HL-60 (cell line): ENCODE data around the gene CTRB1.
"Not testable (repeated sequence)": the region's sequence is repeated elsewhere in the genome, so short reads cannot be mapped to it uniquely, and the experiment has no call there.

Source experiments
- DNase-seq, 2 experiments: peaks; one replicate each; pipeline ENCODE4 v3.0.0-alpha.2; 2010 to 2020; ENCODE audit warnings: low read depth in 1 of 2, low spot score in 1 of 2
- H3K27ac ChIP-seq: fragments of 250-450 bp; sonication (Bioruptor Pico); replicated peaks from 2 replicates; pipeline ENCODE4 v1.5.1; 2020; ENCODE audit warnings: mild to moderate bottlenecking, moderate library complexity
- H3K27me3 ChIP-seq: fragments of 250-450 bp; sonication (Bioruptor Pico); 2 replicates; pipeline ENCODE4 v1.5.1; 2021; ENCODE audit warnings: mild to moderate bottlenecking, moderate library complexity; ENCODE audit not compliant: insufficient read depth, poor library complexity, severe bottlenecking
- H3K4me3 ChIP-seq: replicated peaks from 2 replicates; pipeline ENCODE4 v1.5.1; 2011; ENCODE audit warnings: mild to moderate bottlenecking, control low read depth, low read length; ENCODE audit not compliant: insufficient read depth
- CTCF ChIP-seq: IDR thresholded peaks from one replicate; pipeline ENCODE4 v1.5.1; 2011; ENCODE audit warnings: low read length, control low read depth, inconsistent platforms; ENCODE audit not compliant: insufficient read depth
- GABPA ChIP-seq: IDR thresholded peaks from 2 replicates; pipeline ENCODE4 v1.6.1; 2012; ENCODE audit warnings: low read depth
- POLR2AphosphoS5 ChIP-seq: IDR thresholded peaks from 2 replicates; pipeline ENCODE4 v1.6.1; 2012; ENCODE audit warnings: low read depth
- SPI1 ChIP-seq: IDR thresholded peaks from 2 replicates; pipeline ENCODE4 v1.6.1; 2012; ENCODE audit warnings: low read depth, mild to moderate bottlenecking, borderline replicate concordance
- TF ChIP-seq, protein P1 (sequence below): IDR thresholded peaks from 2 replicates; pipeline ENCODE4 v1.6.1; 2012; ENCODE audit warnings: low read depth; ENCODE audit not compliant: insufficient replicate concordance

CTRB1 gene

DNA sequence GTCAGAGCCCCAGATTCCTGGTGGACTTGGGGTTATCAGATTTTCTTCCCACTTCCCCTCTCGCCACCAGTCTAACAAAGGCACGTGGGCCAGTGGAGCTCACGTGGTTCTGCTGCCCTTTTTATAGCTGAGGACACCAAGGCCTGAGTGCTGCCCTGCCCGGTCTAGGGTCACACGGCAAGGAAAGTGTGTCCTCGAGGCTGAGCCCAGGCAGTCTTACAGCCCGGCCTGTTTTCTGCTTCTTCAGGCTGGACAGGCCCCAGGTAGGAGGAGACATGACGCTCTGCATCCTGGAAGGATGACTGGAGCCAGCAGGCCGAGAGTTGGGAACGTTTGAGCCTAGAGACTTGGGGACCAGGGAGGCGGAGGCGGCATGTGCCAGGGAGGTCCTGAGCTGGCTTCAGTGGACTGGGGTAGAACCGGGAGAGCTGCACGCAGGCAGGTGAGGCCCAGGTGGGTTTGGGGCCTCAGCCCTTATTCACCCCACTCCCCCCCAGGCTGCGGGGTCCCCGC, 3.5 kb downstream of the CTRB1 start:
- no peak for TF ChIP-seq SPI1
- TF ChIP-seq GABPA, result no peak
- no peak for TF ChIP-seq POLR2AphosphoS5
- TF ChIP-seq, protein P1, sequence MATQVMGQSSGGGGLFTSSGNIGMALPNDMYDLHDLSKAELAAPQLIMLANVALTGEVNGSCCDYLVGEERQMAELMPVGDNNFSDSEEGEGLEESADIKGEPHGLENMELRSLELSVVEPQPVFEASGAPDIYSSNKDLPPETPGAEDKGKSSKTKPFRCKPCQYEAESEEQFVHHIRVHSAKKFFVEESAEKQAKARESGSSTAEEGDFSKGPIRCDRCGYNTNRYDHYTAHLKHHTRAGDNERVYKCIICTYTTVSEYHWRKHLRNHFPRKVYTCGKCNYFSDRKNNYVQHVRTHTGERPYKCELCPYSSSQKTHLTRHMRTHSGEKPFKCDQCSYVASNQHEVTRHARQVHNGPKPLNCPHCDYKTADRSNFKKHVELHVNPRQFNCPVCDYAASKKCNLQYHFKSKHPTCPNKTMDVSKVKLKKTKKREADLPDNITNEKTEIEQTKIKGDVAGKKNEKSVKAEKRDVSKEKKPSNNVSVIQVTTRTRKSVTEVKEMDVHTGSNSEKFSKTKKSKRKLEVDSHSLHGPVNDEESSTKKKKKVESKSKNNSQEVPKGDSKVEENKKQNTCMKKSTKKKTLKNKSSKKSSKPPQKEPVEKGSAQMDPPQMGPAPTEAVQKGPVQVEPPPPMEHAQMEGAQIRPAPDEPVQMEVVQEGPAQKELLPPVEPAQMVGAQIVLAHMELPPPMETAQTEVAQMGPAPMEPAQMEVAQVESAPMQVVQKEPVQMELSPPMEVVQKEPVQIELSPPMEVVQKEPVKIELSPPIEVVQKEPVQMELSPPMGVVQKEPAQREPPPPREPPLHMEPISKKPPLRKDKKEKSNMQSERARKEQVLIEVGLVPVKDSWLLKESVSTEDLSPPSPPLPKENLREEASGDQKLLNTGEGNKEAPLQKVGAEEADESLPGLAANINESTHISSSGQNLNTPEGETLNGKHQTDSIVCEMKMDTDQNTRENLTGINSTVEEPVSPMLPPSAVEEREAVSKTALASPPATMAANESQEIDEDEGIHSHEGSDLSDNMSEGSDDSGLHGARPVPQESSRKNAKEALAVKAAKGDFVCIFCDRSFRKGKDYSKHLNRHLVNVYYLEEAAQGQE, result no peak
- no peak for TF ChIP-seq CTCF
- Histone ChIP-seq H3K27ac (no peak overlapping the region), H3K4me3 (no peak overlapping the region), H3K27me3 (peaks cover 2% of the 10 kb centered on the region)
- DNase-seq, result no peak

DNA sequence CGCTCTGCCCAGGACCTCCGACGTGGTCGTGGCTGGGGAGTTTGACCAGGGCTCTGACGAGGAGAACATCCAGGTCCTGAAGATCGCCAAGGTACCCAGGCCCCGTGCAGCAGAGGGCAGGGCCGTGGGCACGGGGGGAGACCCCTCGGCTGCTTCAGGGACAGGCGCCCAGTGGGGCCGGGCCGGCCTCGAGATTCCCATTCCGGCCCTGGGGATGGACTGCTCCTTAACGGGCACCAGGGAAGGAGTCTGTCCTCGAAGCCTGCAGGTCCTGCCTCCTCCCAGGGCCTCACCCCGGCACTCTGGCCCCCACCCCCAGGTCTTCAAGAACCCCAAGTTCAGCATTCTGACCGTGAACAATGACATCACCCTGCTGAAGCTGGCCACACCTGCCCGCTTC, 4.3 kb downstream of the CTRB1 start:
- not testable (repeated sequence) for H3K27ac ChIP-seq, H3K4me3 ChIP-seq, H3K27me3 ChIP-seq, DNase-seq

GRCh38 chr16:75224306-75225082, 5.7 kb downstream of the CTRB1 start:
- DNase-seq, result no peak
- TF ChIP-seq SPI1, result no peak
- Histone ChIP-seq H3K4me3 (no peak overlapping the region), H3K27ac (no peak overlapping the region), H3K27me3 (peaks cover 2% of the 10 kb centered on the region)

GRCh38 chr16:75225092-75225491, 6.3 kb downstream of the CTRB1 start:
- no peak for DNase-seq
- H3K4me3 ChIP-seq, result no peak overlapping the region
- H3K27me3 ChIP-seq, result no peaks in the 10 kb centered on the region
- TF ChIP-seq, protein P1, result no peak
- TF ChIP-seq SPI1, result no peak
- no peak for TF ChIP-seq POLR2AphosphoS5
- no peak for TF ChIP-seq CTCF
- TF ChIP-seq GABPA, result no peak
- no peak overlapping the region for H3K27ac ChIP-seq
